Gastroesophageal sphincter (tissue), 4 donors: ENCODE data around the gene TPP2. TPM values are rescaled to one million over a fixed set of nuclear protein-coding genes. Genes with fewer than 3 reads are reported as not detected.

ENCODE experiments used
- ATAC-seq: fragments of 150-250 bp; one replicate; pipeline ENCODE4 v1.9.1; 2016; ENCODE audit warnings: mild to moderate bottlenecking, moderate library complexity
- H3K27ac ChIP-seq, 4 donors: fragments of 200-600 bp; sonication (generic) in 3 of 4; 1 replicate in 3 of 4; 2 replicates in 1 of 4; pipeline ENCODE4 v1.5.1; 2016 to 2019
- H3K27me3 ChIP-seq: fragments of 200-600 bp; sonication (generic); one replicate; pipeline ENCODE4 v1.5.1; 2019
- H3K36me3 ChIP-seq, 2 donors: fragments of 200-600 bp; sonication (generic); one replicate each; pipeline ENCODE4 v1.5.1; 2019; ENCODE audit warnings: control low read depth in 1 of 2
- H3K4me1 ChIP-seq, 3 donors: fragments of 200-600 bp; sonication (generic); 1 replicate in 2 of 3; 2 replicates in 1 of 3; pipeline ENCODE4 v1.5.1; 2016 to 2019; ENCODE audit warnings: control low read depth in 2 of 3
- H3K4me3 ChIP-seq, 2 donors: fragments of 200-600 bp; sonication (generic); one replicate each; pipeline ENCODE4 v1.5.1; 2019; ENCODE audit warnings: mild to moderate bottlenecking in 1 of 2, moderate library complexity in 1 of 2
- H3K9me3 ChIP-seq, 3 donors: fragments of 200-600 bp; sonication (generic); one replicate each; pipeline ENCODE4 v1.5.1; 2017 to 2019; ENCODE audit warnings: control low read depth in 2 of 3
- EP300 ChIP-seq: sonication (generic); formaldehyde crosslinking; IDR thresholded peaks from one replicate; pipeline ENCODE4 v1.6.1; 2017; ENCODE audit warnings: antibody characterized with exemption, mild to moderate bottlenecking
- POLR2A ChIP-seq, 2 donors: fragments of 450-650 bp; IDR thresholded peaks; one replicate each; pipeline ENCODE4 v1.6.1; 2017; ENCODE audit warnings: antibody characterized with exemption in 2 of 2, mild to moderate bottlenecking in 2 of 2, moderate library complexity in 1 of 2
- POLR2AphosphoS5 ChIP-seq: sonication (generic); formaldehyde crosslinking; IDR thresholded peaks from one replicate; pipeline ENCODE4 v1.6.1; 2017; ENCODE audit warnings: antibody characterized with exemption
- WGBS, 2 donors: methylation state at CpG; one replicate each; pipeline ENCODE4 v1.1.5; 2018; ENCODE audit warnings: low coverage in 1 of 2; 5-methylcytosine and 5-hydroxymethylcytosine counted together
- total RNA-seq, 4 donors: library from RNA; depleted of rRNA; stranded (reverse); fragments of >200 nt; gene quantifications; one replicate each; pipeline ENCODE4 v1.1.0, GENCODE V29; 2016
- TF ChIP-seq, protein P1 (sequence below), 4 experiments: fragments of 200-600 bp in 2 of 4; fragments of 450-650 bp in 2 of 4; sonication (generic) in 1 of 4; IDR thresholded peaks; one replicate each; pipeline ENCODE4 v1.5.1; 2017 to 2019; ENCODE audit warnings: antibody characterized with exemption in 4 of 4, mild to moderate bottlenecking in 2 of 4, moderate library complexity in 2 of 4

The TPP2 gene
- total RNA-seq, 4 donors from 2014 or later, result 41.4 to 52.8 (median 42.2) TPM

DNA sequence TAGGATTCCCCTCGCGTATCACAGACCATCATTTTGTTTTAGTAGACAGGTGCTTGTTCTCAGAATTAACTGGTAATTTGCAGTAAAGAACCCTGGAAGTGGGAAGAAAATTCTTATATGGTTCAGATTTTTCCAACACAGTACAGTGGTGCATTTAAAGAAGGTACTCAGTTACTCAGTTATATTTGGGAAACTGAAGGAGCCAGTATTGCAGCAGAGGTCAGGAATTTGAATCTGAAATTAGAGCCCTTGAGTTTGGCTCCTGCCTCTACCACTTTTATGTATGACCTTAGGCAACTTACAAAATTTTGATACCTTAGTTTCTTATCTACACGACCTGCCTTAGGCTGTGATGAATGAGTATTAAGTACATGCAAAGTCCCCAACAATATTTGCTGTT is 78.3 kb downstream of the TPP2 start:
- ATAC-seq, result no peak
- no peak for TF ChIP-seq POLR2AphosphoS5
- TF ChIP-seq EP300, result no peak
- TF ChIP-seq POLR2A (IDR thresholded peaks at IDR 0.05), result no peak
- TF ChIP-seq, protein P1, sequence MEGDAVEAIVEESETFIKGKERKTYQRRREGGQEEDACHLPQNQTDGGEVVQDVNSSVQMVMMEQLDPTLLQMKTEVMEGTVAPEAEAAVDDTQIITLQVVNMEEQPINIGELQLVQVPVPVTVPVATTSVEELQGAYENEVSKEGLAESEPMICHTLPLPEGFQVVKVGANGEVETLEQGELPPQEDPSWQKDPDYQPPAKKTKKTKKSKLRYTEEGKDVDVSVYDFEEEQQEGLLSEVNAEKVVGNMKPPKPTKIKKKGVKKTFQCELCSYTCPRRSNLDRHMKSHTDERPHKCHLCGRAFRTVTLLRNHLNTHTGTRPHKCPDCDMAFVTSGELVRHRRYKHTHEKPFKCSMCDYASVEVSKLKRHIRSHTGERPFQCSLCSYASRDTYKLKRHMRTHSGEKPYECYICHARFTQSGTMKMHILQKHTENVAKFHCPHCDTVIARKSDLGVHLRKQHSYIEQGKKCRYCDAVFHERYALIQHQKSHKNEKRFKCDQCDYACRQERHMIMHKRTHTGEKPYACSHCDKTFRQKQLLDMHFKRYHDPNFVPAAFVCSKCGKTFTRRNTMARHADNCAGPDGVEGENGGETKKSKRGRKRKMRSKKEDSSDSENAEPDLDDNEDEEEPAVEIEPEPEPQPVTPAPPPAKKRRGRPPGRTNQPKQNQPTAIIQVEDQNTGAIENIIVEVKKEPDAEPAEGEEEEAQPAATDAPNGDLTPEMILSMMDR (IDR thresholded peaks at IDR 0.05), result no peak
- Histone ChIP-seq H3K36me3 (peaks cover 0 to 99% of the 10 kb centered on the region in 2 donors), H3K27me3 (no peaks in the 10 kb centered on the region), H3K9me3 (peaks cover 0 to 8% (median 0%) of the 10 kb centered on the region in 3 donors), H3K4me3 (no peak overlapping the region), H3K4me1 (no peaks in the 10 kb centered on the region), H3K27ac (no peak overlapping the region)
- 77 to 91% methylated on average over 3 of the region's 3 CpGs for WGBS, 2 donors

DNA sequence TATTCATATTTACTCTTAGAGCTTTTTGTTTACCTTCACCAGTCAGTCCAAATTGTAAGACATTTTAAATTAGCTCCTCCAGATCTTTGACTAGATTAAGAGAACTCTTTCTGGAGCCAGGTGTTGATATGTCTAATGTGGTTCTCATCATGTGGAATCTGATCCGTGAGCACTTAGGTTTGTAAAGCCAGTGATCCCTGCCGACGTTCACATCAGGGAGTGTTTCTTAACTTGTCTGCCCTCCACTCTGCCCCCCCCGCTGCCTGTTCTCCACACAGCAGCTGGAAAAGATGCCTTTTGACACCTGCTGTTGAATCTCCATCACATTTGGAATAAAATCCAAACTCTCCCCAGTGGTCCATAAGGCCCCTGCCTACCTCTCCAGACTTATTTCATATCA is 80.3 kb downstream of the TPP2 start:
- WGBS, 2 donors, result 89 to 97% methylated on average over 4 of the region's 4 CpGs
- no peak for ATAC-seq

DNA sequence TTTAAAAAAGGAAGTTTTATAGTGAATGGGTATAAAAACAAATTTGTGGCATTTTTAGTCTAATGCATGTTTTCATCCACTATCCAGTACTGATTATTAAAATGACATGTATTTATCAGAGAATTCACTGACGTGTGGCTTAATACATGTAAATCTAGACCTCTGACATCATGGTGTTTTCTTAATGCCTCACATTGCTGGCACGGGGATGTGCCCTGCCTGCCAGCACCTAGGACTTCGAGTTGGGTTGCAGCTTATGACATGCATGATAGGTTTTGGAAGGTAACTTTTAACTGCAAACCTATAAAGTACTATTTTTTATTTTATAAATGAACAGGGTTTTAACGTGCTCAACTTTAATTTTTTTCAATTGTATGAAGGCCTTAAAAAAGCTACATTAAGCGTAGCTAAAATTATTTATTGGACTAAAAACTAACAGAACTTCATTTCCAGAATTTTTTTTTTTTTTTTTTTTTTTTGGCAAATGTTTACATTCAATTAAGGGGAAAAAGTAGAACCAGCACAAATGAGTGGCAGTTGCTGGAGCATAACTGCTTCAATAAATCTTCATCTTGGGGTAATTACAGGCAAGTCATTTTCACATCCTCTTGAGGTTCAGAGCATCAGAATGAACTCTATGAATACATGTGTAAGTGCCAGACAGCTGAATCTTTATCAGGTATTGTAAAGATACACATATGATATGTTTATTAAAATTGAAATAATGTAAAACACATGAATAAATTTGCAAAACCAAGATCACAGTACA is 81.7 kb downstream of the TPP2 start:
- Histone ChIP-seq H3K27ac (no peak overlapping the region), H3K9me3 (peaks cover 0 to 3% (median 0%) of the 10 kb centered on the region in 3 donors), H3K4me3 (no peak overlapping the region), H3K27me3 (no peaks in the 10 kb centered on the region), H3K36me3 (peaks cover 0 to 71% of the 10 kb centered on the region in 2 donors), H3K4me1 (no peaks in the 10 kb centered on the region)
- 79 to 89% methylated on average over 5 of the region's 5 CpGs for WGBS, 2 donors
- TF ChIP-seq EP300 (no peak), POLR2A (IDR thresholded peaks at IDR 0.05) (no peak), POLR2AphosphoS5 (no peak)
- TF ChIP-seq, protein P1 (IDR thresholded peaks at IDR 0.05), result no peak
- ATAC-seq, result no peak

More for the DNA sequence above, 80.3 kb downstream of the TPP2 start:
- H3K27me3 ChIP-seq, result no peaks in the 10 kb centered on the region
- no peak overlapping the region for H3K4me3 ChIP-seq
- no peaks in the 10 kb centered on the region for H3K4me1 ChIP-seq
- TF ChIP-seq, protein P1 (IDR thresholded peaks at IDR 0.05), result no peak
- TF ChIP-seq POLR2A (IDR thresholded peaks at IDR 0.05), result no peak
- peaks cover 0 to 85% of the 10 kb centered on the region in 2 donors for H3K36me3 ChIP-seq
- peaks cover 0 to 1% (median 0%) of the 10 kb centered on the region in 3 donors for H3K9me3 ChIP-seq
- H3K27ac ChIP-seq, result no peak overlapping the region

DNA sequence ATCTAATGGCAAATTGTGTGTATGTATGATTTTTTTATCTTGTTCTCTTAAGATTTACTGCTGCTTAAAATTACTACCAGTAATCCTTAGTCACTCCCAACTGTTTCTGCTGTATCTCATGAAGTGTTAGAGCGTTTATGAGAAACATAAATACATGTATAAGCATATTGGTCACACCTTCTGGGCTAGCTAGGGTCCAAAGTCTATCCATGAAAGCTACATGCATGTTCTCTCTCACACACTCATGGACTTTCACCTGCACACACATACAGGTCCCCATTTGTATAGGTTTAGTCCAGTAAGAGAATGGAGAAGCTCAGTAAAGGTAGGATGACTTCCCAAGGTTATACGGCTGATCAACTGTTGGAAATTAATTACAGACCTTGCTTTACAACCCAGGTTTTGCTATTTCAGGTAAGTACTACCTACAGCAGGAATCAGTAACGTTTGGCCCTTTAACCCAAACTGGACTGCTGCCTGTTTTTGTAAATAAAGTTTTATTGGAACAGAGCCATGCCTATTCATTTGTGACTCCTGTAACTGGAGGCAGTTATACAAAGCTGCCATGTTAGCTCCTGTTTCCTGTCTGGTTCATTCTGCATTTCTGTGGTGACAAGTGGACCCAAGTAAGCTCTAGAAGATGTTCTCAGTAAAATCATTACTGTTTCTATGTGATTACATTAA is 82.8 kb downstream of the TPP2 start:
- WGBS, 2 donors, result 78 to 81% methylated on average over 3 of the region's 3 CpGs
- no peak overlapping the region for H3K27ac ChIP-seq
- no peak overlapping the region for H3K4me3 ChIP-seq
- TF ChIP-seq POLR2AphosphoS5, result no peak
- TF ChIP-seq, protein P1 (IDR thresholded peaks at IDR 0.05), result no peak
- TF ChIP-seq POLR2A (IDR thresholded peaks at IDR 0.05), result no peak
- no peak for TF ChIP-seq EP300
- peaks cover 0 to 60% of the 10 kb centered on the region in 2 donors for H3K36me3 ChIP-seq
- no peaks in the 10 kb centered on the region for H3K27me3 ChIP-seq
- no peaks in the 10 kb centered on the region for H3K4me1 ChIP-seq
- H3K9me3 ChIP-seq, result peaks cover 0 to 3% (median 0%) of the 10 kb centered on the region in 3 donors
- ATAC-seq, result no peak
